AG09309 (cell line): ENCODE data around the gene PARD3B.

Experiments used
- DNase-seq: peaks from one replicate; pipeline ENCODE4 v3.0.0-alpha.2; 2010; ENCODE audit warnings: low read depth
- H3K4me3 ChIP-seq: 2 replicates; pipeline ENCODE4 v1.5.1; 2011; ENCODE audit warnings: mild to moderate bottlenecking, low read depth, low read length, moderate library complexity; ENCODE audit not compliant: control insufficient read depth
- CTCF ChIP-seq: IDR thresholded peaks from 2 replicates; pipeline ENCODE4 v1.5.1; 2011; ENCODE audit warnings: mild to moderate bottlenecking, low read depth, low read length, inconsistent platforms; ENCODE audit not compliant: insufficient read depth, control insufficient read depth; ENCODE audit errors: missing control alignments

The PARD3B gene

GRCh38 chr2:205408696-205409095 lies 863.4 kb downstream of the PARD3B start:
- DNase-seq: peak; percentile 11
- no peak for TF ChIP-seq CTCF
- H3K4me3 ChIP-seq: no peak overlapping the region

GRCh38 chr2:205409411-205409810 lies 864.1 kb downstream of the PARD3B start:
- DNase-seq: no peak
- H3K4me3 ChIP-seq: no peak overlapping the region
- no peak for TF ChIP-seq CTCF

GRCh38 chr2:205411558-205411957 lies 866.3 kb downstream of the PARD3B start:
- no peak overlapping the region for H3K4me3 ChIP-seq
- TF ChIP-seq CTCF: no peak
- no peak for DNase-seq

- no peak overlapping the region for H3K4me3 ChIP-seq
- no peak for TF ChIP-seq CTCF
These were observed 879.1 kb downstream of the PARD3B start for GRCh38 chr2:205424326-205424725.

GRCh38 chr2:205425102-205425501 lies 879.8 kb downstream of the PARD3B start:
- H3K4me3 ChIP-seq: no peak overlapping the region
- DNase-seq: no peak
- no peak for TF ChIP-seq CTCF

More at GRCh38 chr2:205424326-205424725, 879.1 kb downstream of the PARD3B start:
- DNase-seq: no peak

GRCh38 chr2:205427112-205427511 lies 881.8 kb downstream of the PARD3B start:
- H3K4me3 ChIP-seq: no peak overlapping the region
- peak; percentile 23 for DNase-seq
- TF ChIP-seq CTCF: no peak

- H3K4me3 ChIP-seq: no peak overlapping the region
- no peak for DNase-seq
- no peak for TF ChIP-seq CTCF
These were observed 883.5 kb downstream of the PARD3B start for GRCh38 chr2:205428811-205429210.
